ENCODE data around the gene TTYH2.

The TTYH2 gene

DNA sequence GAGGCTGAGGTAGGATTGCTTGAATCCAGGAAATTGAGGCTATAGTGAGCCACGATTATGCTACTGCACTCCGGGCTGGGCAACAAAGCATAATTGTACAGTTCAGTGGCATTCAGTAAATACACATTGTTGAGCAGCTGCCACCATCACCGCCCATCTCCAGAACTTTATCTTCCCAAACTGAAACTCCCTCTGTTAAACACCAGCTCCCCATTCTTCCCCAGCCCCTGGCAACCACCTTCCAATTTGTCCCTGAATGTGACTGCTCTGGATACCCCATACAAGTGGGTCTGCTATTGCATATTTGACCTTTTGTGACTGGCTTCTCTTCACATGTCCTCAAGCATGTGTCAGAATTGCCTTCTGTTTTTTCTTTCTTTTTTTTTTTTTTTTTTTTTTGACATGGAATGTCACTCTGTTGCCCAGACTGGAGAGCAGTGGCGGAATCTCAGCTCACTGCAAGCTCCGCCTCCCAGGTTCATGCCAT is 7.0 kb upstream of the TTYH2 start:
- H3K4me3 ChIP-seq (replicated peaks; ENCODE audit: low read depth, low read length), result no peak overlapping the region
- TF ChIP-seq, protein P1, sequence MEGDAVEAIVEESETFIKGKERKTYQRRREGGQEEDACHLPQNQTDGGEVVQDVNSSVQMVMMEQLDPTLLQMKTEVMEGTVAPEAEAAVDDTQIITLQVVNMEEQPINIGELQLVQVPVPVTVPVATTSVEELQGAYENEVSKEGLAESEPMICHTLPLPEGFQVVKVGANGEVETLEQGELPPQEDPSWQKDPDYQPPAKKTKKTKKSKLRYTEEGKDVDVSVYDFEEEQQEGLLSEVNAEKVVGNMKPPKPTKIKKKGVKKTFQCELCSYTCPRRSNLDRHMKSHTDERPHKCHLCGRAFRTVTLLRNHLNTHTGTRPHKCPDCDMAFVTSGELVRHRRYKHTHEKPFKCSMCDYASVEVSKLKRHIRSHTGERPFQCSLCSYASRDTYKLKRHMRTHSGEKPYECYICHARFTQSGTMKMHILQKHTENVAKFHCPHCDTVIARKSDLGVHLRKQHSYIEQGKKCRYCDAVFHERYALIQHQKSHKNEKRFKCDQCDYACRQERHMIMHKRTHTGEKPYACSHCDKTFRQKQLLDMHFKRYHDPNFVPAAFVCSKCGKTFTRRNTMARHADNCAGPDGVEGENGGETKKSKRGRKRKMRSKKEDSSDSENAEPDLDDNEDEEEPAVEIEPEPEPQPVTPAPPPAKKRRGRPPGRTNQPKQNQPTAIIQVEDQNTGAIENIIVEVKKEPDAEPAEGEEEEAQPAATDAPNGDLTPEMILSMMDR (IDR thresholded peaks at IDR 0.05; ENCODE audit: low read length, missing control alignments), result no peak
- DNase-seq (ENCODE audit: low read depth), result no peak

DNA sequence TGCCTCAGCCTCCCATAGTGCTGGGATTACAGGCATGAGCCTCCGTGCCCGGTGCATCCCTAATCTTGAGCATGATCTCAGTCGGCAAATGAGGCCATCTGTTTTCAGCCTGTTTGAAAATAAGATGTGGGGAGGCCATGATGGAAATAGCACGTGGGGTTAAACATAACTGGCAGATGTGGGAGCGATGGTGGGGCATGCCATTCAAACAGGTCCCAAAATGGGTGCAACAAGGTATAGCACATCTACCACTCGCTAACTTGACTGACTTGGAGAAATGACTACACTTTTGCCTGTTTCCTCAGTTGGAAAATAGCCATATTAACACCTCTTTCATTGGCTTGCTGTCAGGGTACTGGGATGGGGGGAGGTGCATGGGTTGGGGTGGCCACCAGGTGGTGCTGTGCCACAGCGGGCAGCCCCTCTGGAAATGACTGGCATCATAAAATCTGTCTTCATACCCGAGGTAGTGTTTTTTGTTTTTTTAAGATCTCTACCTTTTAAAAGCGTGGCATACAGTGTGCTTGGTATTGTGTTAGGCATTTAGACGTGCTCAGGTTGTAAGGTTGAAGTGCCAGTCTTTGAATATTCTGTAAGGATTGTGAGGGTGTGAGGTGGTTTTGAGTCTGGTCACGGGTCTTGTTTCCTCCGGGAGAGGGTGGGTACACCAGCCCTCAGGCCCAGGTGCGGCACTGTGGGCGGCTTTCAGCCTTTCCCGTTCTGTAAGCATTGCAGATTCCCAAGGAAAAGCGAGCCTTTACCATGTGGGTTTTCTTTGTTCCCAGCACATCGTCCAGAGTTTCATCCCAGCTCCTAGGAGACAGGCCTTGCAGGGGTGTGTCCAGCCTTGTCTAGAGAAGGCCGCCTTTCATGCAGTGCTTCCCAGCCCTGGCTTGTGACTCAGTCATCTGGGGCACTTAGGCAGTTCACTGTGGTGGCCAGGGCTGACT is 2.9 kb upstream of the TTYH2 start:
- H3K4me3 ChIP-seq (replicated peaks; ENCODE audit: low read depth, low read length), result no peak overlapping the region
- peak; percentile 70 for DNase-seq (ENCODE audit: low read depth)
- TF ChIP-seq, protein P1 (IDR thresholded peaks at IDR 0.05; ENCODE audit: low read length, missing control alignments), result peak; percentile 100

DNA sequence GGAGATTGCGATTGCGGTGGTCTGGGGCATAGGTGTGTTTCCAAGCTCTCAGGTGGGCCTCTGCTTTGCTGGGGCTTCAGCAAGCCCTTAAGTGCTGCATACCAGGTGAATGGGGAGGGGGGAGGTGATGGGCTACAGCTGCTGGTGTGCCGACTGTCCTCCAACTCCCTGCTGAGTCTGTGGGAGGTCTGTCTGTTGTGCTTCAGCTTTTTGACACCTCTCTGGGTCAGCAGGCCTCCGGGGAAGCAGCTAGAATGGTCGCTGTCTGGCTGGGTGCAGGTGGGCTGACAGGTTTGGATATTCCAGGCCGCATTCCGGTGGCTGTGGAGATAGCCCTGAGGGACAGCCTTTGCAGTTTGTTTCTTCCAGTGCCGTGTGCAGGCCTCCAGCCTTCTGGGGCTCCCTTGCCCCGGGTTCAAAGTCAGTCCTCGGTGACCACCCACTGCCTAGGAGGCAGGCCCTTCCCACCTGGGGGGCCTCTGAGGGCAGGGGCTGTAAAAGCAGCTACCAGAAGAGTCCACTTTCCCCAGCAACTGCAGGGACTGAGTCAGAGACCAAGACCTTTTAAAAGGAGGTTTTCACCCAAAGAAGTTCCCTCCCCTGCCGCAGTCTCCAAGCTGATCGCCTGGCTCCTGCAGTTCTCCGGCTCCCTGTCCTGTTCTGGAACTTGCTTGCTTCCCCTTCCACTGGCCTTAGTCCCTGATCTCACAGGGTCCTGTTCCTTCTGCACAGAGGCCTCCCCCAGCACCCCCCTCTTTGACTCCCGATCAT is 2.0 kb upstream of the TTYH2 start:
- peak overlapping the region; percentile 78 for H3K4me3 ChIP-seq (replicated peaks; ENCODE audit: low read depth, low read length)
- TF ChIP-seq, protein P1 (IDR thresholded peaks at IDR 0.05; ENCODE audit: low read length, missing control alignments), result no peak
- DNase-seq (ENCODE audit: low read depth), result peak; percentile 20

DNA sequence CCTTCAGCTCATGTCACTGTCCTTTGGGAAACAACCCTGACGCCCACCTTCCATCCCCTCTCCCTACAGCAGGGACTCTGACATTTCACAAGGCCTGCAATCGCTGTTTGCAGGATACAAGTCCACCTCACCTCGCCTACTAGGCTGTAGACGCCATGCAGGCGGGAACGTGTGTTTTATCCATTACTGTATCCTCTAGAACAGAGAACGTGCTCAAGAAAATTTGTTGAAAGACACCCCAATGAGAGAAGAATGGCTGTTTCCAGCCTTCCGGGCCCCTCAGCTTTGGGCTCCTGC is 1.5 kb upstream of the TTYH2 start:
- peak overlapping the region; percentile 78 for H3K4me3 ChIP-seq (replicated peaks; ENCODE audit: low read depth, low read length)

DNA sequence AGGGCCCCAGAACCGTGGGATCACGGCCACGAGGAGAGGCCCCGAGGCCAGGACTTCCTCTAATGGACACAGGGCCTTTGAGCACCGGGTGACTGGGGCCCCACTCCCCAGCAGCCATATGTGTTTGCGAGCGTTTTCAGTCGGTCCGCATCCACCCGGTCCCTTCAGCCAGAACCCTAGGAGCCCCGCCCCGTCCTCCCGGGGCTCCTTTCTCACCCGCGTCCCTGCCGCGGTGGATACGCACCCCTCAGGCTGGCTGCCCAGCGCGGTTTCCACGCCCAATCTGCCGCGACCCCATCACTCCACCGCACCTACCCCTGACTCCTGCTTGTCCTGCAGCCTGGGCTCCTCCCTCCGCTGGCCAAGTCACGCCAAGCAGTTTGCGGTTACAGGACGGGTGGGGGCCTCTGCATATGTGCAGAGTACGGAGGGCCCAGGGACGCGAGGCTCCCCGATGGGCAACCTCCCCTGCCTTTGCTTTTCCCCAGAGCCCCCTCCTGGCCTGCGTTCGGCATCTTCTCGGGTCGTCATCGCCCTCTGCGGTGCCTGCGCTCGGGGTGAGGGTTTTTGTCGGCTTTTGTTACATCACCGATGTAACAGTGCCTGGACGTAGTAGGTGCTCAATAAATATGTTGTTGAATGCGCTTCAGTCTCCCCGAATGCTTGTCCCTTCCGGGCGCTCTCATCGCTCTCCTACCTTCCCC is 1.0 kb upstream of the TTYH2 start:
- TF ChIP-seq, protein P1 (IDR thresholded peaks at IDR 0.05; ENCODE audit: low read length, missing control alignments), result no peak
- no peak for DNase-seq (ENCODE audit: low read depth)
- H3K4me3 ChIP-seq (replicated peaks; ENCODE audit: low read depth, low read length), result peak overlapping the region; percentile 78

More for the DNA sequence above, 1.5 kb upstream of the TTYH2 start:
- TF ChIP-seq, protein P1 (IDR thresholded peaks at IDR 0.05; ENCODE audit: low read length, missing control alignments), result no peak
- DNase-seq (ENCODE audit: low read depth), result no peak

DNA sequence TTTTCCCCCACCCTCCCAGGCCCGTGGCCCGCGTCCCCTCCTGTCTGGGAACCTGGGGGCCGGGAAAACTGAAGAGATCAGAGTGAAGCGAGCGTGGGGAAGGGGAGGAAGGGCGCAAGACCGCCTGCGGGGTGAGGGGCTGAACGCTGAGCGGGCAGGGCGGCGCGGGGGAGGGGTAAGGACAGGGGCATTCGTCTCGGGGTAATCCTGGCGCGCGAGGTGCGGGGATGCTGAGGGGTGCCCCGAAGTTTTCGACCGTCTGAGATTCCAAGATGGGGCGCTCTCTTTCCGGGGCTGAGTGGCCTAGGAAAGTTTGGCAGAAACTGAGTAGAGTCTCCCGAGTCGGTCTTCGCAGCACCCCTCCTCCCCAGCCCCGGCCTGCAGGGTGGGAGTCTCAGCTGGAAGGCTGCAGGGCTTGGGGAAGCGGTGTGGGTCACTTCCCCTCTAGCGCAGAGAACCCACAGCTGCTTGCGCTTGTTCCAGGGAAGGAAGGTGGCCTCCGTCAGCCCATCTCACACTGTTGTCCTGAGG is 555 bp downstream of the TTYH2 start:
- no peak for DNase-seq (ENCODE audit: low read depth)
- TF ChIP-seq, protein P1 (IDR thresholded peaks at IDR 0.05; ENCODE audit: low read length, missing control alignments), result no peak
- H3K4me3 ChIP-seq (replicated peaks; ENCODE audit: low read depth, low read length), result peak overlapping the region; percentile 78

All from fibroblast of pulmonary artery (primary cell).